RPMI7951 (cell line): Measurements from ENCODE around the gene CTCF. TPM values are rescaled to one million over a fixed set of nuclear protein-coding genes. Genes with fewer than 3 reads are reported as not detected.

Experiments
- DNase-seq: peaks from one replicate; pipeline ENCODE4 v3.0.0-alpha.2; 2012; ENCODE audit warnings: low read depth
- total RNA-seq: library from RNA; depleted of rRNA; stranded (reverse); fragments of >200 nt; shearing (Covaris generic); gene quantifications from 2 replicates; pipeline ENCODE4 v1.2.3, GENCODE V29; 2014

Gene CTCF
- total RNA-seq, 1 experiment from 2014 or later, result 29.6 TPM

- no peak for DNase-seq
Observed at GRCh38 chr16:67663877-67664222, 101.5 kb downstream of the CTCF start.

- no peak for DNase-seq
Observed at GRCh38 chr16:67664258-67664657, 101.9 kb downstream of the CTCF start.

GRCh38 chr16:67664871-67665270 is 102.5 kb downstream of the CTCF start:
- no peak for DNase-seq

GRCh38 chr16:67665598-67665997 is 103.3 kb downstream of the CTCF start:
- DNase-seq, result no peak

GRCh38 chr16:67666032-67666551 is 103.8 kb downstream of the CTCF start:
- DNase-seq, result peak; percentile 38

GRCh38 chr16:67666559-67667452 is 104.5 kb downstream of the CTCF start, which contains the start of the genes C16orf86 and ENKD1:
C16orf86 (plus strand) TSS chr16:67666814; CDS start chr16:67666971, 157 bp downstream.
ENKD1 (minus strand) TSS chr16:67666750; CDS start chr16:67666442, 308 bp downstream.
- DNase-seq, result peak; percentile 79

GRCh38 chr16:67667453-67667816 is 105.1 kb downstream of the CTCF start:
- no peak for DNase-seq

GRCh38 chr16:67667817-67668494 is 105.6 kb downstream of the CTCF start:
- DNase-seq, result peak; percentile 95

GRCh38 chr16:67668495-67669157 is 106.3 kb downstream of the CTCF start:
- DNase-seq, result no peak

- DNase-seq, result no peak
Observed at GRCh38 chr16:67669499-67670101, 107.3 kb downstream of the CTCF start.

GRCh38 chr16:67672306-67672705 is 110.0 kb downstream of the CTCF start:
- no peak for DNase-seq

GRCh38 chr16:67672739-67673662 is 110.7 kb downstream of the CTCF start:
- DNase-seq, result peak; percentile 76

- DNase-seq, result peak; percentile 32
Observed at GRCh38 chr16:67673712-67674580, 111.6 kb downstream of the CTCF start.

- no peak for DNase-seq
Observed at GRCh38 chr16:67674851-67675578, 112.7 kb downstream of the CTCF start.

GRCh38 chr16:67675579-67675935 is 113.2 kb downstream of the CTCF start:
- no peak for DNase-seq

- DNase-seq, result no peak
Observed at GRCh38 chr16:67675999-67676398, 113.7 kb downstream of the CTCF start.

- no peak for DNase-seq
Observed at GRCh38 chr16:67676516-67676915, 114.2 kb downstream of the CTCF start.

- no peak for DNase-seq
Observed at GRCh38 chr16:67676939-67677338, 114.6 kb downstream of the CTCF start.

GRCh38 chr16:67677712-67678111 is 115.4 kb downstream of the CTCF start:
- DNase-seq, result no peak
